ENCODE measurements around the gene SEMA3A.
"Not testable (repeated sequence)": the region's sequence is repeated elsewhere in the genome, so short reads cannot be mapped to it uniquely, and the experiment has no call there.

The SEMA3A gene

GRCh38 chr7:84194484-84195271, at the start of gene SEMA3A:
Gene SEMA3A, minus strand, starts transcription at chr7:84194789. Its CDS starts 203 bp downstream, at chr7:84194586.
- TF ChIP-seq CTCF (IDR thresholded peaks at IDR 0.05; ENCODE audit: low read depth, low read length, missing control alignments), result no peak
- DNase-seq (ENCODE audit: extremely low read depth, low read depth), result peak; percentile 79
- H3K4me3 ChIP-seq (replicated peaks; ENCODE audit: low read depth, low read length), result peak within 1 kb of the TSS; percentile 82

- not testable (repeated sequence) for DNase-seq (ENCODE audit: extremely low read depth, low read depth); H3K4me3 ChIP-seq (replicated peaks; ENCODE audit: low read depth, low read length)
These were observed 48.4 kb upstream of the SEMA3A start for GRCh38 chr7:84243037-84243436.

- TF ChIP-seq CTCF (IDR thresholded peaks at IDR 0.05; ENCODE audit: low read depth, low read length, missing control alignments), result no peak
- DNase-seq (ENCODE audit: extremely low read depth, low read depth), result no peak
- no peak overlapping the region for H3K4me3 ChIP-seq (replicated peaks; ENCODE audit: low read depth, low read length)
These were observed 44.0 kb upstream of the SEMA3A start for GRCh38 chr7:84238596-84238995.

GRCh38 chr7:84237533-84238173, 43.1 kb upstream of the SEMA3A start:
- H3K4me3 ChIP-seq (replicated peaks; ENCODE audit: low read depth, low read length), result no peak overlapping the region
- DNase-seq (ENCODE audit: extremely low read depth, low read depth), result peak; percentile 83
- no peak for TF ChIP-seq CTCF (IDR thresholded peaks at IDR 0.05; ENCODE audit: low read depth, low read length, missing control alignments)

- TF ChIP-seq CTCF (IDR thresholded peaks at IDR 0.05; ENCODE audit: low read depth, low read length, missing control alignments), result no peak
- DNase-seq (ENCODE audit: extremely low read depth, low read depth), result no peak
- H3K4me3 ChIP-seq (replicated peaks; ENCODE audit: low read depth, low read length), result no peak overlapping the region
These were observed 41.8 kb upstream of the SEMA3A start for GRCh38 chr7:84236398-84236797.

- no peak for DNase-seq (ENCODE audit: extremely low read depth, low read depth)
- TF ChIP-seq CTCF (IDR thresholded peaks at IDR 0.05; ENCODE audit: low read depth, low read length, missing control alignments), result no peak
These were observed 38.1 kb upstream of the SEMA3A start for GRCh38 chr7:84232646-84233045.

GRCh38 chr7:84231157-84231556, 36.6 kb upstream of the SEMA3A start:
- no peak for DNase-seq (ENCODE audit: extremely low read depth, low read depth)
- no peak overlapping the region for H3K4me3 ChIP-seq (replicated peaks; ENCODE audit: low read depth, low read length)
- TF ChIP-seq CTCF (IDR thresholded peaks at IDR 0.05; ENCODE audit: low read depth, low read length, missing control alignments), result no peak

More at GRCh38 chr7:84232646-84233045, 38.1 kb upstream of the SEMA3A start:
- H3K4me3 ChIP-seq (replicated peaks; ENCODE audit: low read depth, low read length), result no peak overlapping the region
